Thyroid gland (tissue), 4 donors: ENCODE measurements around the gene RUNX2.

Experiments
- POLR2A ChIP-seq, 2 donors: fragments of 450-650 bp; IDR thresholded peaks; one replicate each; pipeline ENCODE4 v1.6.1; 2017; ENCODE audit warnings: antibody characterized with exemption in 2 of 2, mild to moderate bottlenecking in 2 of 2, moderate library complexity in 1 of 2
- TF ChIP-seq, protein P1 (sequence below), 6 experiments: fragments of 200-600 bp in 3 of 6; fragments of 450-650 bp in 3 of 6; sonication (generic) in 3 of 6; IDR thresholded peaks; one replicate each; pipeline ENCODE4 v1.5.1; 2016 to 2019; ENCODE audit warnings: antibody characterized with exemption in 6 of 6, mild to moderate bottlenecking in 2 of 6, inconsistent platforms in 1 of 6, moderate library complexity in 1 of 6

GRCh38 chr6:45400021-45400420 lies 71.9 kb downstream of the RUNX2 start:
- TF ChIP-seq, protein P1, sequence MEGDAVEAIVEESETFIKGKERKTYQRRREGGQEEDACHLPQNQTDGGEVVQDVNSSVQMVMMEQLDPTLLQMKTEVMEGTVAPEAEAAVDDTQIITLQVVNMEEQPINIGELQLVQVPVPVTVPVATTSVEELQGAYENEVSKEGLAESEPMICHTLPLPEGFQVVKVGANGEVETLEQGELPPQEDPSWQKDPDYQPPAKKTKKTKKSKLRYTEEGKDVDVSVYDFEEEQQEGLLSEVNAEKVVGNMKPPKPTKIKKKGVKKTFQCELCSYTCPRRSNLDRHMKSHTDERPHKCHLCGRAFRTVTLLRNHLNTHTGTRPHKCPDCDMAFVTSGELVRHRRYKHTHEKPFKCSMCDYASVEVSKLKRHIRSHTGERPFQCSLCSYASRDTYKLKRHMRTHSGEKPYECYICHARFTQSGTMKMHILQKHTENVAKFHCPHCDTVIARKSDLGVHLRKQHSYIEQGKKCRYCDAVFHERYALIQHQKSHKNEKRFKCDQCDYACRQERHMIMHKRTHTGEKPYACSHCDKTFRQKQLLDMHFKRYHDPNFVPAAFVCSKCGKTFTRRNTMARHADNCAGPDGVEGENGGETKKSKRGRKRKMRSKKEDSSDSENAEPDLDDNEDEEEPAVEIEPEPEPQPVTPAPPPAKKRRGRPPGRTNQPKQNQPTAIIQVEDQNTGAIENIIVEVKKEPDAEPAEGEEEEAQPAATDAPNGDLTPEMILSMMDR (IDR thresholded peaks at IDR 0.05): no peak
- TF ChIP-seq POLR2A (IDR thresholded peaks at IDR 0.05): no peak
